Astrocyte (in vitro differentiated cells and primary cell): ENCODE measurements around the gene TUBB6. TPM values are rescaled to one million over a fixed set of nuclear protein-coding genes. Genes with fewer than 3 reads are reported as not detected.

Source experiments
- DNase-seq: peaks from one replicate; pipeline ENCODE4 v3.0.0-alpha.2; 2010; ENCODE audit warnings: low read depth
- FAIRE-seq: peaks from 2 replicates; lab custom pipeline; 2011; peaks lifted over from hg19 to GRCh38; lab: Jason Lieb, UNC
- H2AFZ ChIP-seq: 2 replicates; pipeline ENCODE4 v1.6.0; 2012; ENCODE audit warnings: low read depth, low read length, inconsistent platforms
- H3K27ac ChIP-seq: 2 replicates; pipeline ENCODE4 v1.5.1; 2011; ENCODE audit warnings: low read depth, low read length, inconsistent platforms
- H3K27me3 ChIP-seq: 2 replicates; pipeline ENCODE4 v1.6.0; 2011; ENCODE audit warnings: low read length, inconsistent platforms; ENCODE audit not compliant: insufficient read depth
- H3K36me3 ChIP-seq: 2 replicates; pipeline ENCODE4 v1.5.1; 2011; ENCODE audit warnings: low read length, inconsistent platforms; ENCODE audit not compliant: insufficient read depth
- H3K4me1 ChIP-seq: 2 replicates; pipeline ENCODE4 v1.5.1; 2011; ENCODE audit warnings: low read length, inconsistent platforms; ENCODE audit not compliant: insufficient read depth
- H3K4me2 ChIP-seq: 2 replicates; pipeline ENCODE4 v1.6.0; 2012; ENCODE audit warnings: low read length, inconsistent platforms
- H3K4me3 ChIP-seq: 2 replicates; pipeline ENCODE4 v1.5.1; 2011; ENCODE audit warnings: low read depth, mild to moderate bottlenecking, low read length, inconsistent platforms; ENCODE audit not compliant: insufficient read depth
- H3K79me2 ChIP-seq: 2 replicates; pipeline ENCODE4 v1.6.0; 2012; ENCODE audit warnings: mild to moderate bottlenecking, low read length, inconsistent platforms; ENCODE audit not compliant: insufficient read depth
- H3K9ac ChIP-seq: 2 replicates; pipeline ENCODE4 v1.6.0; 2012; ENCODE audit warnings: mild to moderate bottlenecking, low read length, inconsistent platforms
- H3K9me3 ChIP-seq: 2 replicates; pipeline ENCODE4 v1.5.1; 2012; ENCODE audit warnings: low read depth, mild to moderate bottlenecking, low read length, inconsistent platforms; ENCODE audit not compliant: insufficient read depth
- H4K20me1 ChIP-seq: 2 replicates; pipeline ENCODE4 v1.6.0; 2012; ENCODE audit warnings: low read length, inconsistent platforms; ENCODE audit not compliant: insufficient read depth
- H3K27ac Mint-ChIP-seq: one replicate; pipeline ENCODE4 v1.8.0; 2021; ENCODE audit warnings: mild to moderate bottlenecking, mixed read lengths; ENCODE audit not compliant: unreplicated experiment
- H3K27me3 Mint-ChIP-seq: one replicate; pipeline ENCODE4 v1.8.0; 2021; ENCODE audit warnings: low read depth, mixed read lengths; ENCODE audit not compliant: unreplicated experiment
- H3K36me3 Mint-ChIP-seq: one replicate; pipeline ENCODE4 v1.8.0; 2021; ENCODE audit warnings: low read depth, mixed read lengths; ENCODE audit not compliant: unreplicated experiment
- H3K4me1 Mint-ChIP-seq: one replicate; pipeline ENCODE4 v1.8.0; 2021; ENCODE audit warnings: low read depth, mixed read lengths; ENCODE audit not compliant: unreplicated experiment
- H3K4me3 Mint-ChIP-seq: one replicate; pipeline ENCODE4 v1.8.0; 2021; ENCODE audit warnings: mild to moderate bottlenecking, moderate library complexity, mixed read lengths; ENCODE audit not compliant: unreplicated experiment
- H3K9me3 Mint-ChIP-seq: one replicate; pipeline ENCODE4 v1.8.0; 2021; ENCODE audit warnings: mild to moderate bottlenecking, mixed read lengths; ENCODE audit not compliant: unreplicated experiment
- CTCF ChIP-seq: IDR thresholded peaks from 2 replicates; pipeline ENCODE4 v1.5.1; 2011; ENCODE audit warnings: low read depth, mild to moderate bottlenecking, inconsistent platforms, low read length, moderate library complexity; ENCODE audit not compliant: insufficient read depth
- EZH2 ChIP-seq: IDR thresholded peaks from 2 replicates; pipeline ENCODE4 v1.6.1; 2012; ENCODE audit warnings: mild to moderate bottlenecking, low read length, inconsistent platforms; ENCODE audit not compliant: insufficient read depth
- total RNA-seq: library from RNA; stranded (reverse); gene quantifications from 2 replicates; pipeline ENCODE4 v1.2.1, GENCODE V29; 2021

TUBB6 gene
- total RNA-seq, 1 donor from 2014 or later, result 528 TPM

- Histone ChIP-seq H2AFZ (no peak overlapping the region), H3K4me1 (peaks cover 3% of the 10 kb centered on the region), H3K36me3 (peaks cover 23% of the 10 kb centered on the region), H3K27me3 (no peaks in the 10 kb centered on the region), H3K9me3 (no peaks in the 10 kb centered on the region), H3K79me2 (peaks cover 29% of the 10 kb centered on the region), H3K9ac (no peak overlapping the region), H3K4me2 (no peak overlapping the region), H3K27ac (no peak overlapping the region), H4K20me1 (peaks cover 72% of the 10 kb centered on the region), H3K4me3 (no peak overlapping the region)
- FAIRE-seq (no peak), DNase-seq (no peak)
- Mint-ChIP-seq H3K27me3 (no peaks in the 10 kb centered on the region), H3K27ac (peak overlapping the region; percentile 26), H3K36me3 (peaks cover 16% of the 10 kb centered on the region), H3K4me1 (peaks cover 13% of the 10 kb centered on the region), H3K4me3 (no peak overlapping the region), H3K9me3 (no peaks in the 10 kb centered on the region)
- no peak for TF ChIP-seq CTCF
- TF ChIP-seq EZH2, result no peak
These were observed 20.3 kb downstream of the TUBB6 start for GRCh38 chr18:12328179-12328823.

GRCh38 chr18:12329125-12329698 lies 21.2 kb downstream of the TUBB6 start:
- H3K4me3 Mint-ChIP-seq, result no peak overlapping the region
- FAIRE-seq, result no peak
- TF ChIP-seq EZH2 (no peak), CTCF (no peak)

GRCh38 chr18:12330766-12331165 lies 22.7 kb downstream of the TUBB6 start:
- no peak overlapping the region for H3K27ac ChIP-seq
- peaks cover 28% of the 10 kb centered on the region for H3K36me3 Mint-ChIP-seq
- H3K4me2 ChIP-seq, result no peak overlapping the region
- DNase-seq (no peak), FAIRE-seq (no peak)
- peaks cover 18% of the 10 kb centered on the region for H3K36me3 ChIP-seq
- no peak overlapping the region for H2AFZ ChIP-seq
- no peak overlapping the region for H3K27ac Mint-ChIP-seq
- H3K79me2 ChIP-seq, result peaks cover 12% of the 10 kb centered on the region
- H4K20me1 ChIP-seq, result peaks cover 77% of the 10 kb centered on the region
- no peak for TF ChIP-seq CTCF
- no peak for TF ChIP-seq EZH2
- H3K9ac ChIP-seq, result no peak overlapping the region
- H3K4me3 ChIP-seq, result no peak overlapping the region
- no peaks in the 10 kb centered on the region for H3K9me3 ChIP-seq
- no peak overlapping the region for H3K4me3 Mint-ChIP-seq
- no peaks in the 10 kb centered on the region for H3K27me3 Mint-ChIP-seq
- H3K9me3 Mint-ChIP-seq, result no peaks in the 10 kb centered on the region
- peaks cover 3% of the 10 kb centered on the region for H3K4me1 ChIP-seq
- H3K27me3 ChIP-seq, result no peaks in the 10 kb centered on the region
- peaks cover 26% of the 10 kb centered on the region for H3K4me1 Mint-ChIP-seq

More at GRCh38 chr18:12329125-12329698, 21.2 kb downstream of the TUBB6 start:
- no peak for DNase-seq
- Histone ChIP-seq H3K27me3 (no peaks in the 10 kb centered on the region), H3K79me2 (peaks cover 24% of the 10 kb centered on the region), H3K9me3 (no peaks in the 10 kb centered on the region), H3K9ac (no peak overlapping the region), H4K20me1 (peaks cover 76% of the 10 kb centered on the region), H3K27ac (no peak overlapping the region), H3K4me3 (no peak overlapping the region), H3K36me3 (peaks cover 23% of the 10 kb centered on the region), H2AFZ (no peak overlapping the region), H3K4me1 (peaks cover 3% of the 10 kb centered on the region), H3K4me2 (no peak overlapping the region)
- Mint-ChIP-seq H3K9me3 (no peaks in the 10 kb centered on the region), H3K27me3 (no peaks in the 10 kb centered on the region), H3K27ac (no peak overlapping the region), H3K4me1 (peaks cover 15% of the 10 kb centered on the region), H3K36me3 (peaks cover 22% of the 10 kb centered on the region)
